ENCODE data around the gene RO60.

Gene RO60

DNA sequence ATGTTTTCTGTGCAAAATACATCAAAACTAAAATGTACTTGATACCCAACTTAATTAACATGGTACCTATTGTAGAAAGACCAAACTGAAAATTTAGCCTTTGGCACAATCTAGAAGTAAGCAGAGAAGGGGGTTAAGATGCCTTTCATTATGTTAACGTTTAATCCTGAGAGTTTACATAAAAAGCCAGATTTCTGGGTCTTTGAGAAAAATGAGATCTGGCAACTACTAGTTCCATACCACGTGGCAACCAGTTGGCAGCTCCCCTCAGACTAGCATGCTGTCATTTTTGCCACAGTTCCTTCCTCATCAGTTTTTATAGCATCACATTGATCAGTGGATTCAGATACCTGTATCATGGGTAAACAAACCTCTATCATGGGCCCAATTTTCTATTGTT lies 1.5 kb downstream of the RO60 start:
- peak; percentile 22 for DNase-seq (ENCODE audit: low spot score)

DNA sequence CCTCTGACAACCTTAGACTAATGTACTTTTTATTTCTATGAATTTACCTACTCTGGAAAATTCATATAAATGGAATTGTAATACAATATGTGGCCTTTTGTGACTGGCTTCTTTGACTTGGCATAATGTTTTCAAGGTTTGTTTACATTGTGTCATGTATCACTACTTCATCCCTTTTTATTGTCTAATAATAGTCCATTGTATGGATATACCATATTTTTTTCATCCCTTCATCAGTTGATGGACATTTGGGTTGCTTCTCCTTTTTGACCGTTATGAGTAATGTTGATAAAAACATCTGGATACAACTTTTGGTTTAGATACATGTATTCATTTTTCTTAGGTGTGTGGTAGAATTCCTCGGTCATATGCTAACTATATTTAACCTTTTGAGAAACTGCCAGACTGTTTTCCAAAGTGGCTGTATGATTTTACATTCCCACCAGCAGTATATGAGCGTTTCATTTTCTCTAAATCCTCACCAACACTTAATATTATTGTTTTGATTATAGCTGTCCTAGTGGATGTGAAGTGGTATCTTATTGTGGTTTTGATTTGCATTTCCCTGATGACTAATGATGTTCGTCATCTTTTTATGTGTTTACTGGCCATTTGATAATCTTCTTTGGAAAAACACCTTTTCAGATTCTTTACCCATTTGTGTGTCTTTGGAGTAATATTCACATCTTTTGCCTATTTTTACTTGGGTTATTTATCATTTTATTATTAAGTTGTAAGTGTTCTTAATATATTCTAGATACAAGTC lies 3.5 kb downstream of the RO60 start:
- no peak for DNase-seq (ENCODE audit: low spot score)

DNA sequence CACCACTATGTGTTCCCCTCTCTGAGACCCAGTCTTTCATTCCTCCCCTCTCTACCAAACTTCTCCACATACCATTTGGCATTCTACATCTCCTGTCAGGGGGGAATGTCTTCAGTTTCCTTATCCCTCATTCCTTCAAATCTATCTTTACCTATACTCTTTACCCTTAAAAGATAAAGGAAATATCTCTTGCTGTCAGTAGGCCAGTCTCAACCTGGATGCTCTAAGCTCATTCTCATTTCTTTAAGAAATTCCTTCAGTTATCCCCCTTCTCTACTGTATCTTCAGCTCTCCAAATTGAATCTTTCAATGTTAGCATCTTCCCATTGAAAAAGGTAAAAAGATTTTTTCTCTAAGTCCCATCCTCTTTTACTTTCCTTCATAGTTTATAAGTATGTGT lies 6.5 kb downstream of the RO60 start:
- no peak for DNase-seq (ENCODE audit: low spot score)

DNA sequence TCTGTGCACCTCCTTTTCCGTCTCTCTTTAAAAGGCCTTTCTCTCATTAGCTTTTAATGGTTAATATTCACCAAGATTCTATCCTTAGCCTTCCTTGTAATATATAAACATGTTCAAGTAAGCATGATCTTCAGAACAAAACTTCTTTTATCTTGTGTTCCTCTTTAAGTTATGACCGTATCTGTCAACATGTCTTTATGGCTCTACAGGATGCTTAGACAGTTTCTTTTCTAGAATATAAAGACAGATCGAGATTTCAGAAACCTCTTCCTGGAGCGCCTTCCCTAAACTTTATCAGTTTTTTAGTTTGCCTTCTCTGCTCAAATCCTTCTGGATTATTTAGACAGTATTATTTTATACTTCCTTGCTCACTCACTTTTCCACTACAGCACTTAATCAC lies 7.2 kb downstream of the RO60 start:
- DNase-seq (ENCODE audit: low spot score), result no peak

DNA sequence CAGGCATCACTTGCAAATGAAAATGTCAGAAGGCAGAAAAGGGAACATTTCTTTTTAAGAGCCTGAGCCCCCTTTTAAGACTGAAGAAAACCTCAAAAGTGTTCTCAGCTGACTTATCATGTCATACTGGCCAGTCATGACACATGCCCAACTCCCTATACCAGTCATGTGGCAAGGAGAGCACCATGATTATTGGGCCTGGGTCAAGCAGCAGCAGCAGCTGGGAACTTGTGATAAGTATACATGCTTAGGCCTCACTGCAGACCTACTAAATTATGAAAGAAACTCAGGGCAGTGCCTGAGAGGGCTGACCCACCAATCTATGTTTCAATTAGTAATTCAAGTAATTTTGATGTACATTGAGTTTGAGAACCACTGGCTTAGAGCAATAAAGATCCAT lies 8.6 kb downstream of the RO60 start:
- no peak for DNase-seq (ENCODE audit: low spot score)

DNA sequence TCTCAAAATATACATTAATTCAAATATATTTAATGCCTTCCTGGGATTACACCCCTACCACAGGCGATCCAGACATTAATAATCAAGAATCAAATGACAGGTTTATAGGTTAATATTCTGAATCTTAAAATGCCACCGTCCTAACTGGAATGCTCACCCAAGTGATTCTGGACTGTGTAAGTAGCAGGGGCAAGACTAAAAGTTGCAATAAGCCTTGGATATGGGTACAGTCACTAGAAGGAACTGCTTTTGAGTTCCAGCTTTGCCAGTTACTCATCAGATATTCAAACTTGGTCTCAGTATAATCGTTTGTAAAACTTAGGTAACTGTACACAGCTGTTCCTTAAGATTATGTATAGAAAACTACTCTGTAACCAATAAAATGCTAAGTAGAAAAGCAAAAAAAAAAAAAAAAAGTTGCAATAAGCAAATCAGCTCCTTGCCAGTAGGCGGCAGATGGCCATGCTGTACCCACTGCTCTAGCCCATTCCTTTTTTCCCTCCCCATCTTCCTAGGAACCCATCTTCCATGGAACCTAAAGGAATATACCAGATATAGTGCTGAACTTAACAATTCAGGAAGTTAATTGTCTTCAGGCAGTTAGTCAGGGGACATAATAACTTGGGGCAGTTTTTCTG lies 10.5 kb downstream of the RO60 start:
- DNase-seq (ENCODE audit: low spot score), result no peak

DNA sequence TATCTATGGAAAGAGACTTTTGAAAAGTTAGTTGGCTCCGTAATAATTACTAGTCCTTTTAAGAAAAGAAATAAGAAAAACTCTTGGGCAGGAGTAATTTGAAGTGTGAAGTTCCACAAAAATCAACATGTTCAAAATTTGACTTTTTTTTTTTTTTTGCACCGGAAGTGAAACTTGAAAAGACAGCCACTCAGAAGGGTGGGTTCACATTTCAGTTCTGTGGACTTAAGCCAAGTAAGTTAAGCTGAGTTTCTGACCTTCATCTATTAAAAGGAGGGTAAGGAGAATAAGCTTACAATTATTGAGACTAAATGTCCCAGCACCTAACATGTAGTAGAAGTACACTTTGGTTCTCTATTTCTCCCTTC lies 11.0 kb downstream of the RO60 start:
- no peak for DNase-seq (ENCODE audit: low spot score)

DNA sequence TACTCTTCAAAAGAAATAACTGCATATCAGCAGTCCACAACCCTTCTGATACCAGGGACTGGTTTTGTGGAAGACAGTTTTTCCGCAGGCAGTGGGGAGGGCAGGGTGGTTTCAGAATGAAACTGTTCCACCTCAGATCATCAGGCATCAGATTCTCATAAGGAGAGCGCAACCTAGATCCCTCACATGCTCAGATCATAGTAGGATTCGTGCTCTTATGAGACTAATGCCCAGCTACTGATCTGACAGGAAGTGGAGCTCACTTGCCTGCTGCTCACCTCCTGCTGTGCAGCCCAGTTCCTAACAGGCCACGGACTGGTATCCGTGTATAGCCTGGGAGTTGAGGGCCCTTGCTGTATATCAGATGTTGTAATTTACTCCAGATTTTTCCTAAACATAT lies 11.5 kb downstream of the RO60 start:
- DNase-seq (ENCODE audit: low spot score), result no peak

DNA sequence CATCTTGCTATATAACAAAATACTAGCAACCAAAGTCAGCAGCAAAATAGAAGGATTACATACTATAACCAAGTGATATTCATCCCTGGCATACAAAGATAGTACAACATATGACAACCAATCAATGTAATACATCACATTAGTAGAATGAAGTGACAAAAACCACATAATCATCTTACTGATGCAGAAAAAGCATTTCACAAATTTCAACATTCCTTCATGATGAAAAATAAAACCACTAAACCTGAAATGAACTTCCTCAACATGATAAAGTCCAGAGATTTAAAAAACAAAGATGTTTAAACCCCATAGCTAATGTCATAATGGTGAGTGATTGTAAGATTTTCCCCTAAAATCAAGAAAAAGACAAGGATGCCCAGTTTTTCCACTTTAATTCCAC lies 18.6 kb downstream of the RO60 start:
- no peak for DNase-seq (ENCODE audit: low spot score)

DNA sequence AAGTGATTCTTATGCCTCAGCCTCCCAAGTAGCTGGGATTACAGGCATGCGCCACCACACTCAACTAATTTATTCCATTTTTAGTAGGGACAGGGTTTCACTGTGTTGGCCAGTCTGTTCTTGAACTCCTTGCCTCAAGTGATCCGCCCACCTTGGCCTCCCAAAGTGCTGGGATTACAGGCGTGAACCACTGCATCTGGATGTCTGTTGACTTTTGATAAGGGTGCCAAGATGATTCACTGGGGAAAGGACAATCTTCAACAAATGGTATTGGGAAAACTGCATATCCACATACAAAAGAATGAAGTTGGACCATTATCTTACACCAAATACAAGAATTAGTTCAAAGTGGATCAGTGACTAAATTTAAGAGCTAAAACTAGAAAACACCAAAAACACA lies 19.8 kb downstream of the RO60 start:
- no peak for DNase-seq (ENCODE audit: low spot score)

DNA sequence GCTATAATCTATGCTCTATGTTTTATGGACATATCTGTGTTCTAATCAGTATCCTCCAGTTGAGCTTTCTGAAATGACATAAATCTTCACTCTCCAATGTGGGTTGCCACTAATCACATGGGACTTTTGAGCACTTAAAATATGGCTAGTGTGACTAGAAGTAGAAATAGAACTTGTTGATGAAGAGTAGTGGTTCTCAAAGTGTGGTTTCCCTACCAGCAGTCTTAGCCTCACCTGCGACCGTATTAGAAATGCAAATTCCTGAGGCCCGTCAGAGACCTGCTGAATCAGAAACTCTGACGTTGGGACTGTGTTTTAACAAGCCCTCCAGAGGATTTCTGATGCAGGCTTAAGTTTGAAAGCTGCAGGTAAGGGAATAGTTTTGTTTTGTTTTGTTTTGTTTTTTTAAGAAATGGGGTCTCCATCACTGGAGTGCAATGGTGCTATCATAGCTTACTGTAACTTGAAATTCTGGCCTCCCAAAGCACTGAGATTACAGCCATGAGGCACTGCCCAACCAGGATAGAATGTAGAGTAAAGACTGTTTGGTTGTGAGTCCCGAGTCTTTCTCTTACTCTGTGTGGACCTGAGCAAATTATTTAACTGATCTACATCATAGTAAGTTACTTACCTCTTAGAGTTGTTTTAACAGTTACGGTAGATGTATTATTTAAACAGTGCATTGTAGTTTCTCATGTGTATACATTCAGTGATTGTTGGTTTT lies 24.1 kb downstream of the RO60 start:
- no peak for DNase-seq (ENCODE audit: low spot score)

DNA sequence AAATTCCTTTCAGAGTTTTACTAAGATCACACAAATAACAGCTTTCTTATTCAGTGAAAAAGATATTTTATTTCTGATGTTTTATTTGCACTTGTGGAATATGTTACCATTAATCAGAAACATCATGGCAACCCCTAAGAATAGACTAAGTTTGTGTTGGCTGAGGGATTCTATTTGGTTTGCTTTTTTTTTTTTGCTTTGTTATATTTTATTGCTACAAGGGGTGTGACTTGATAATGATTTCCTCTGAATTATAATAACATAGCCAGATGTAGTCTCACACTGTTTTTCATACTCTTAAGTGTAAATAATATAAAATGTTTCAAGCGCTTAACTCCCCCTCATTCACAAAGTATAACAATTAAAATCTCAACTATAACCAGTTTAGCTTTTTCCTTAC lies 25.9 kb downstream of the RO60 start:
- DNase-seq (ENCODE audit: low spot score), result no peak

DNA sequence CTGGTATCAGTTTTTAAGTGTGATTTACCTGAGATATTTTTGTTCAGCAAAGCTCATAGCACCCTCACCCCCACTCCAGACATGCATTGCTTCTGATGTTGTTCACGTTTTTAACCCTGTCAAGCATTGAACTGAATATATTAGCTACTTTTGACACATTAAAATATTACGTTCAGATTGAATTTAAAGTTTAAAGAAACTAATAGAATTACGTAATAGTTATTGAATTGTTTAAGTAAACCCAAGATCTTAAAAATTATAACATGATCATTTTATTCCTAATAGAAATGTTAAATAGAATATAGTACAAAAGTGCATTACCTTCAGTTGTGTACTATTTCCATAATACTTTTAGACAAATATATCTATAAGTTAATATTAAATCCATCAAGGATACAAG lies 26.9 kb downstream of the RO60 start:
- no peak for DNase-seq (ENCODE audit: low spot score)

DNA sequence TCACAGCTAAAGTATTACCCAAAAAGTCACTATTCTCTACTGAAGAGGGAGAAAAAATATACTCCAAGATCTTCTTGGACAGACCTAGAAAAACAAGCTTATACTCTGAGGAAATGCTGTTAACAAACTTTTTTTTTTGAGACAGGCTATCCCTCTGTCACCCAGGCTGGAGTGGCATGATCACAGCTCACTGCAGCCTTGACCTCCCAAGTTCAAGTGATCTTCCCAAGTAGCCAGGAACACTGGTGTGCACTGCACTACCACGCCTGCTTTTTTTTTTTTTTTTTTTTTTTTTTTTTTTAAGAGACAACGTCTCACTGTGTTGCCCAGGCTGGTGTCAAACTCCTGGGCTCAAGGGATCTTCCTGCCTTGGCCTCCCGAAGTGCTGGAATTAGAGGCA lies 28.5 kb downstream of the RO60 start:
- no peak for DNase-seq (ENCODE audit: low spot score)

DNA sequence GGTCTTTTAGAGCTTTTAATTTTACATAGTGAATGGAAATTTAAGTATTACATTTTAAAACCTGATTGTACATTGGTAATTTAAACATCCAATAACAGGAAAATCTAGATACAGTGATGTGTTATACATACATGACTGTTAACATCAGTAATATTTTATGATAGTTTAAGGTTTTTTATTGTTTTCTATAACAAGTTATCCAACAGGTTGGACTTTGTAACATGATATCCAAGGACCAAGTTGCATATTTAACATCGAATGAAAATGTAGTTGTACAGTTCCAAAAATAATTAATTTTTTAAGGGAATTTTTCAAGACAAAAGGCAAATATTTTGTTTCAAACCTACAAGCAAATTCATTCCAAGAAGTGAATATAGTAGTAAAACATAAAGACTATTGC lies 31.5 kb downstream of the RO60 start:
- DNase-seq (ENCODE audit: low spot score), result no peak

DNA sequence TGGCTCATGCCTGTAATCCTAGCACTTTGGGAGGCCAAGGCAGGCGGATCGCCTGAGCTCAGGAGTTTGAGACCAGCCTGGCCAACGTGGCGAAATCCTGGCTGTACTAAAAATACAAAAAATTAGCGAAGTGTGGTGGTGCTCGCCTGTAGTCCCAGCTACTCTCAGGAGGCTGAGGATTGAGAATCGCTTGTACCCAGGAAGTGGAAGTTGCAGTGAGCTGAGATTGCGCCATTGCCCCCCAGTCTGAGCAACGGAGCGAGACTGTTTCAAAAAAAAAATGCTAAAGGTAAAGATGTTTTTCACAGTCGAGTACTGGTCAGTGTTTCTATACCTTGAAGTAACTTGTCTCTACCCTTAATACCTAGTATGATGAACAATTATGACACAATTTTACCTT lies 34.7 kb downstream of the RO60 start:
- DNase-seq (ENCODE audit: low spot score), result no peak

DNA sequence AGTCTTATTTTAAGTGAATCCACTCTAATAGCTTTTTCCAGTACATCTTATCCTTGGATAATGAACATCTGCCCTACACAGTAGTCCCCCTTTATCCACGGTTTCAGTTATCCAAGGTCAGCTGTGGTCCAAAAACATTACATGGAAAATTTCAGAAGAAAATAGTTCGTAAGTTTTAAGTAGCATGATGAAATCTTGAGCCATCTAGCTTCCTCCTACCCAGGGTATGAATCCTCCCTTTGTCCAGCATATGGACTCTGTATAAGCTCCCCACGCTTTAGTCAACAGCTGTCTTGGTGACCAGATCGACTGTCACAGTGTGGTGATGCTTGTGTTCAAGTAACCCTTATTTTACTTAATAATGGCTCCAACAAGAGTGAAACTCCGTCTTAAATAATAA lies 43.2 kb downstream of the RO60 start:
- DNase-seq (ENCODE audit: low spot score), result no peak

DNA sequence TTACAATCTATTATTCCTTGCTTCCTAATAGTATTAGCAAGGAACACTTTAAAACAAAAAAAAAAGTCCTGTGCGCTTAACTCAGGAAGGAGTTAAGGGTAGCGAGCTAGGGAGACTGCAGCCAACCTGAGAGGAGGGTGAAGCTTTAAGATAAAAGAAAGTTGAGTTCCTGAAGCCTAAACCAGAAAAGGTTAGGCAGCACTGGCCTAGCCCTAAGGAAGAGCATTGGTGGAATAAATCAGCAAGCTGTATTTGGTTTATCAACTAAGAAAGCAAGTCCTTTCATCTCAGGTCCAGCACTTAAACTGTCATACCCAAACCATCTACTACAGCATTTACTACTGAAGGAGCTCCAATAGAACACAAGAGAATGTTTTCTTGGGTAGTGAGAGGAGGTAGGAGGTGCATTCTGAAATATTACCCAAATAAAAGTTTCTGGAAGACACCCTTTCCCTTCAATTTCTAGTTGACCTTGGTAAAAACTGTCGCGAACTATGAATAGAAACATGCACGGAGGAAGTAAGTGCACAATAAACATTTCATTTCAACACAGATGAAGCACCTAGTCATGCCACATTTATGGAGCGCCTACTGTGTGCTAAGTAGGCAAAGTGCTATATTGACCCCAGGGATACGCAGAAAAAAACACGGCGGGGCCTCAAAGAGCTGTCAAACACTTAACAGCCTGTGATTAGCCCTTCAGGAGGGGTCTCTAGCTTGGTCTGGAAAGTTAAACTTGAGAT lies 44.5 kb downstream of the RO60 start:
- DNase-seq (ENCODE audit: low spot score), result no peak

DNA sequence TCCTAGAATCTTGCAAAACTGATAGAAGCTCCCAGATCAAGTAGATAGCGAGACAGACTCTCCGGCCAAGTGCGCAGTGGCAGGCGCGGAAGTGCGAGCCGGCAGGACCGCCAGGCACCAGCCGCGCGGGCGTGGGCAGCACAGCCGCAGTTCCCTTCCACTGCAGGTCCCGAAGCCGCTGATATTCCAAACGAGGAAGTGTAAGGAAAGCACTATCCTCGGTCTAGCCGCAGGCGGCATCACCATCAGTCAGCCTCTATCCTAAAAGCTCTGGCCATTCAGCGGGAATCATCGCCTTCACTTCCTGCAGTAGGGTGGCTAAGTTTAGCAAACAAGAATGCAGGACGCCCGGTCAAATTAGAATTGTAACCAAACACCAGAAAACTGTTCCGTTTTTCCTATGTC lies 45.1 kb downstream of the RO60 start:
- peak; percentile 67 for DNase-seq (ENCODE audit: low spot score)

DNA sequence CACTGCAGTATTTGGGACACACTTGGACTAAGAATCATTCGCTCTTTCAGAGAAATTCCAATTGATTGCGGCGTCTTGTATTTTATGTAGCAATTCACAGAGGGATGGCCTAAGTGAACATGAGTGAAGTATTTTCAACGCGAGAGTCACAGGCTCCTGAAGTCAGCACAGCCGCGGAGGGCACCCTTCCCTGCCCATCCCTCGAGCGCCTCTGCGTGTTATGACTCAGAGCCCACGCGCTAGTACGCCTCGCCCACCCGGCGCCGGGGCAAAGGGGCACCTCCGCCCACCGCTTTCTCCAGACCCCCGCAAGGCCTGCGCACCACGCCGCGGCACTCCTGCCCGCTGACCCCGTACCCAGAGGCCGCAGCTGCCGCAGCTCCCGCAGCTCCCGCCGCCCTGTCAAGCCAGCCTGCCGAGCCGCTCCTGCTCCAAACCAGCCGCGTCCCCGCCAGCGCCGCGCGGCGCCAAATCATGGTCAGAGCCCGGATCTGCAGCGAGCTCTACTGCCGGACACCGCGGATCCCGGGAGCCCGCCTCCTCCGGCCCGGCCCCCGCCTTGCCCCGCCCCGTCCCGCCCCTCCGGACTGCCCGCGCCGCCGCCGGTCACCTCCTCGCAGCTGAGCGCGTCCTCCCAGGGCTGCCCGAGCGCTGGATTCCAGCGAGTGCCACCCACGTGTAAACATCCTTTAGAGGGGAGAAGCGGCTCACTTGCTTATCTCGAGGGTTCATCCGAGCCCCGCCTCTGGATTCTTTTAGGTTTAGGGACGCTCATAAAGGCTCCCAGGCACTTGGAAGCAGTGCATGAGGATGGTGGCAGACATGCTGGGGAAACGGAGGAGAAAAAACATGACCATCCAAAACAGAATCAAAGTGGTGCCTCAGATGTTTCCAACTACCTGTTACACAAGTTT lies 45.8 kb downstream of the RO60 start, which contains the start of gene GLRX2:
TSS of gene GLRX2 (minus strand) at position 508 of the 914 bp plus-strand sequence. CDS start at position 476, 32 bp downstream.
- DNase-seq (ENCODE audit: low spot score), result peak; percentile 98

DNA sequence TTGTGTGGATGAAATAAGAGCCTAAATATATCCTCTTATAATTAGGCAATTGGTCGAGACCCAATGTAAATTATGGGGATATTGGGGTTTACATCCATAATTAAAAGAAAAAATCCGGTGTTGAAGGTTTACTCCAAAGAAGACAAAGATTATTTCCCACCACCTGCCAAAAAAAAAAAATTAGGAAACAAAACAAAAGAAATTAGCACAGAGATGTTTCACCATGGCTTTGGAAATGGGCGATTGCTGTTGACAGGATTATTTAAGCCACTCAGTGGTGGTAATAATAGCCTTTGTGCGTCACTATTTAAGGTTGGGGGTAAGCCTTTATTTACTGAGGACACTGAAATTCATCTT lies 46.4 kb downstream of the RO60 start:
- no peak for DNase-seq (ENCODE audit: low spot score)

DNA sequence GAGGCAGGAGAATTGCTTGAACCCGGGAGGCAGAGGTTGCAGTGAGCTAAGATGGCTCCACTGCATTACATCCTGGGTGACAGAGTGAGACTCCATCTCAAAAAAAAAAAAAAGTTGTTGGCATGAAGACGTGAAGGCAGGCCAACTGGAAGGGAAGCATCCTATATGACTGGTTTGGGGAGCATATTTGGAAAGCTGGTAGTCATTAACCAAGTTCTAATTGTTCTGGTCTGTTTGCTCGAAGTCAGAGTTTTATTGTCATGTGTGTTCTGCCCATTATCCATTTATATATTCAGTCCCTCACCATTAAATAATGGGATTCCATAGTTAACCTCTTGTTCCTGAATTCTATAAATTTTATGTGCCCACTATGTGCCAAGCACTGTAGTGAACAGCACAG lies 49.1 kb downstream of the RO60 start:
- DNase-seq (ENCODE audit: low spot score), result no peak
